Measurements from ENCODE around the gene NTN3.

GRCh38 chr16:2490190-2491105, 19.4 kb downstream of the NTN3 start:
- TF ChIP-seq CTCF (IDR thresholded peaks at IDR 0.05; ENCODE audit: borderline replicate concordance, extremely low read depth, low read length, poor library complexity, severe bottlenecking) (no peak), EZH2 (IDR thresholded peaks at IDR 0.05; ENCODE audit: borderline replicate concordance, low read depth, low read length, severe bottlenecking) (no peak)
